ENCODE measurements around the gene RFPL4A.
"Not testable (repeated sequence)": the region's sequence is repeated elsewhere in the genome, so short reads cannot be mapped to it uniquely, and the experiment has no call there.

RFPL4A gene

GRCh38 chr19:55758797-55759196 lies at the start of gene RFPL4A:
TSS of gene RFPL4A (plus strand) at chr19:55759097. CDS start at chr19:55761801, 2,704 bp downstream.
- not testable (repeated sequence) for DNase-seq

GRCh38 chr19:55711719-55712118 lies 47.2 kb upstream of the RFPL4A start:
- no peak for DNase-seq

GRCh38 chr19:55712804-55713631 lies 45.9 kb upstream of the RFPL4A start:
- no peak for DNase-seq

GRCh38 chr19:55716531-55716930 lies 42.4 kb upstream of the RFPL4A start:
- no peak for DNase-seq

- no peak for DNase-seq
Observed at GRCh38 chr19:55717251-55717650, 41.6 kb upstream of the RFPL4A start.

- DNase-seq: not testable (repeated sequence)
Observed at GRCh38 chr19:55717879-55718711, 40.8 kb upstream of the RFPL4A start.

- no peak for DNase-seq
Observed at GRCh38 chr19:55720214-55720746, 38.6 kb upstream of the RFPL4A start.

GRCh38 chr19:55720801-55721200 lies 38.1 kb upstream of the RFPL4A start:
- no peak for DNase-seq

GRCh38 chr19:55723491-55723890 lies 35.4 kb upstream of the RFPL4A start:
- DNase-seq: no peak

GRCh38 chr19:55730378-55730777 lies 28.5 kb upstream of the RFPL4A start:
- DNase-seq: not testable (repeated sequence)

- no peak for DNase-seq
Observed at GRCh38 chr19:55738302-55738701, 20.6 kb upstream of the RFPL4A start, which contains the start of gene NLRP9. TSS of gene NLRP9 (minus strand) at chr19:55738402. CDS start at chr19:55738374, 28 bp downstream.

GRCh38 chr19:55750715-55751114 lies 8.2 kb upstream of the RFPL4A start:
- no peak for DNase-seq

- DNase-seq: no peak
Observed at GRCh38 chr19:55753401-55753800, 5.5 kb upstream of the RFPL4A start.

GRCh38 chr19:55756808-55757207 lies 2.1 kb upstream of the RFPL4A start:
- not testable (repeated sequence) for DNase-seq

GRCh38 chr19:55766466-55766865 lies 7.6 kb downstream of the RFPL4A start:
- peak in 1 of 2 donors; percentile 1 for DNase-seq

GRCh38 chr19:55768818-55769217 lies 9.9 kb downstream of the RFPL4A start, which contains the start of gene RFPL4AL1:
TSS of gene RFPL4AL1 (plus strand) at chr19:55769118. CDS start at chr19:55771805, 2,687 bp downstream.
- DNase-seq: not testable (repeated sequence)

GRCh38 chr19:55769632-55770031 lies 10.7 kb downstream of the RFPL4A start:
- not testable (repeated sequence) for DNase-seq

- DNase-seq: no peak
Observed at GRCh38 chr19:55777528-55777927, 18.6 kb downstream of the RFPL4A start.

- no peak for DNase-seq
Observed at GRCh38 chr19:55778331-55778730, 19.4 kb downstream of the RFPL4A start.

- no peak for DNase-seq
Observed at GRCh38 chr19:55781112-55781511, 22.2 kb downstream of the RFPL4A start.

- DNase-seq: no peak
Observed at GRCh38 chr19:55795021-55795420, 36.1 kb downstream of the RFPL4A start.

- DNase-seq: no peak
Observed at GRCh38 chr19:55801416-55801815, 42.5 kb downstream of the RFPL4A start.

GRCh38 chr19:55802281-55802680 lies 43.4 kb downstream of the RFPL4A start:
- no peak for DNase-seq

Measured in CD4-positive, alpha-beta T cell treated with Interferon alpha-2 for 1 hour (primary cell).